Mucosa of rectum (tissue), 2 donors: ENCODE data around the gene SLC30A1.

ENCODE experiments used
- H3K27ac ChIP-seq, 2 donors: one replicate each; pipeline ENCODE4 v1.7.0; 2013; ENCODE audit warnings: inconsistent platforms in 2 of 2, low read depth in 2 of 2, low read length in 2 of 2
- H3K27me3 ChIP-seq, 2 donors: one replicate each; pipeline ENCODE4 v1.7.0; 2013; ENCODE audit warnings: low read length in 2 of 2; ENCODE audit not compliant: control insufficient read depth in 2 of 2, insufficient read depth in 2 of 2
- H3K36me3 ChIP-seq, 2 donors: one replicate each; pipeline ENCODE4 v1.7.0; 2013; ENCODE audit warnings: low read length in 2 of 2; ENCODE audit not compliant: control insufficient read depth in 2 of 2, insufficient read depth in 2 of 2
- H3K4me1 ChIP-seq, 2 donors: one replicate each; pipeline ENCODE4 v1.7.0; 2013; ENCODE audit warnings: low read length in 2 of 2, mild to moderate bottlenecking in 1 of 2; ENCODE audit not compliant: control insufficient read depth in 2 of 2, insufficient read depth in 2 of 2
- H3K4me3 ChIP-seq, 2 donors: one replicate each; pipeline ENCODE4 v1.7.0; 2013; ENCODE audit warnings: low read length in 2 of 2
- H3K9ac ChIP-seq, 2 donors: one replicate each; pipeline ENCODE4 v1.7.0; 2013; ENCODE audit warnings: low read length in 2 of 2, low read depth in 1 of 2, mild to moderate bottlenecking in 1 of 2
- H3K9me3 ChIP-seq, 2 donors: one replicate each; pipeline ENCODE4 v1.7.0; 2013; ENCODE audit warnings: low read length in 2 of 2; ENCODE audit not compliant: control insufficient read depth in 2 of 2
- donor health status: healthy.
- donor health status: Normal muscosa, but diverticular disease.

The SLC30A1 gene

GRCh38 chr1:211534545-211535291, 44.2 kb downstream of the SLC30A1 start:
- Histone ChIP-seq H3K4me3 (no peak overlapping the region), H3K36me3 (no peaks in the 10 kb centered on the region), H3K9ac (no peak overlapping the region), H3K4me1 (no peaks in the 10 kb centered on the region), H3K27me3 (no peaks in the 10 kb centered on the region), H3K27ac (no peak overlapping the region), H3K9me3 (no peaks in the 10 kb centered on the region)

DNA sequence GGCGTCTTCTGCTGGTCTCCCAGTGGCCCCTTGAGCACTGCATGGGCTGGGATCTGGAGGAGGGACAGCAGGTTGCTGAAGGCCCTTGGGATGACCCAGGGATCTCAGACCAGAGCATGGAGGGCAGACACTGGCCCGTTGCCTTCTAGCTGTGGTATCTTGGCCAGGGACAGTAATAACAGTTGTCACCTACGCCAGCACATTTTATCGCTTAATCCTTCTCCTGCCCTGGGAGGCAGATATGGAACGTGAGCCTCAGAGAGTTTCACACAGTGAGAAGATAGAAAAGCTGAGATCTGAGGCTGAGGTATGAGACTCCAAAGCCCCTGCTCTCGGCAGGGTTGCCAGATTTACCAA, 46.9 kb downstream of the SLC30A1 start:
- no peaks in the 10 kb centered on the region for H3K27me3 ChIP-seq
- H3K27ac ChIP-seq: no peak overlapping the region

DNA sequence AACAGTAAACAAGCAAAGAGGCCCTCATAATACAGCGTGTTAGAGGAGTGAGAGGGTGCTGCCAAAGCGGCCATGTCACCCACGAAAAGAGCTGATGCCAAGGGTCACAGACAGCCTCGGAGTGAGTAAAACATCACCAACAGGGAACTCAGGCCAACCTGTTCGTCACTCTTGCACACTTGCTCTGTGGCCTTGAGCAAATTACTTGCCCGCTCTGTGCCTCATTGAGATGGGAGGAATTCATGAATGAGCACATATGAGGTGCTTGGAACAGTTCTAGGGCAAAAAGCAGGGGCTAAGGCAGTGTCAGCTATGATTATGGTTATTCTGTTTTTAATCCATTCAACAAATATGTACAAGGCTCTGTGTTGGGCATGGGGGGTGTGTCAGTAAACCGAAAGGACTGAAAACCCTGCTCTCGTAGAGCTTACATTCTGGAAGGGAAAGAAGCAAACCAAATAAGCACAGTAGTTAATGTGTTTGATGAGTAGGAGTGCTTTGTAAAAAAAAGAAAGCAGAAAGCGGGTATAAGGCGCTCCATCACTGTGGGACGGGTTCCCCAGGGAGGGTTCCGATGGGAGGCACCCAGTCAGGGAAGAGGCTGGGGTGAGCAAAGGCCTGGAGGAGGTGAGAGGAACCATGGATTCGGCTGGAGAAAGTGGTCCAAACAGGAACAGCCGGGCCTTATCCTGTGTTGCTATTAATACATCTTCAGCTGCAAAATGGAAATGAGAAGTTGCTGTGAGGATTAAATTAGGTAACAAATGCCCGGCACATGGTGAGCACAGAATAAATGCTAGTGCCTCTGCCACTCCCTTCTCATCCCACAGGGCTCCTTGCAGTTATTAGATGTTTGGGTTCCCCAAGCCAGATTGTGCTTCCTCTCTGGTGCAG, 47.5 kb downstream of the SLC30A1 start:
- H3K4me3 ChIP-seq: no peak overlapping the region
- no peaks in the 10 kb centered on the region for H3K4me1 ChIP-seq
- H3K27ac ChIP-seq: no peak overlapping the region
- H3K36me3 ChIP-seq: no peaks in the 10 kb centered on the region
- no peak overlapping the region for H3K9ac ChIP-seq
- no peaks in the 10 kb centered on the region for H3K9me3 ChIP-seq
- H3K27me3 ChIP-seq: no peaks in the 10 kb centered on the region

More for the DNA sequence above, 46.9 kb downstream of the SLC30A1 start:
- Histone ChIP-seq H3K4me1 (no peaks in the 10 kb centered on the region), H3K36me3 (no peaks in the 10 kb centered on the region), H3K9me3 (no peaks in the 10 kb centered on the region), H3K9ac (no peak overlapping the region), H3K4me3 (no peak overlapping the region)

DNA sequence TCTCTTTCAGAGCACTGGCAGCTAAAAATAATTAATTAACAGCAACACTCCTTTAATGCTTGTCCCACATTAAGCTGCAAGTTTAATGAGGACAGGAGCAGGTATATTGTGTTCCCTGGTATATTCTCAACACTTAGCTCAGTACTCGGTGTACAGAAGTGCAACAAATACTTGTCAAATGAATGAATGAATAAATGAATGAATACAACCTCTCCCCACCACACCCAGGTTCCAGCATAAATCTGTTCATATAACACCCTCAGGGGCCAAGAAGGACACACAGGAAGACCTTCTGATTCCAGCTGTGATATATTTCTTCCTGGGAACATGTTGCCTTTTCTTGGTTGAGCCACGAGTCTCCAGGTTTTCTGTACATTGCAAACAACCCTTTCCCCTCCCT, 48.9 kb downstream of the SLC30A1 start:
- Histone ChIP-seq H3K36me3 (no peaks in the 10 kb centered on the region), H3K4me1 (no peaks in the 10 kb centered on the region), H3K27me3 (no peaks in the 10 kb centered on the region), H3K9ac (no peak overlapping the region), H3K27ac (no peak overlapping the region), H3K9me3 (no peaks in the 10 kb centered on the region), H3K4me3 (no peak overlapping the region)

DNA sequence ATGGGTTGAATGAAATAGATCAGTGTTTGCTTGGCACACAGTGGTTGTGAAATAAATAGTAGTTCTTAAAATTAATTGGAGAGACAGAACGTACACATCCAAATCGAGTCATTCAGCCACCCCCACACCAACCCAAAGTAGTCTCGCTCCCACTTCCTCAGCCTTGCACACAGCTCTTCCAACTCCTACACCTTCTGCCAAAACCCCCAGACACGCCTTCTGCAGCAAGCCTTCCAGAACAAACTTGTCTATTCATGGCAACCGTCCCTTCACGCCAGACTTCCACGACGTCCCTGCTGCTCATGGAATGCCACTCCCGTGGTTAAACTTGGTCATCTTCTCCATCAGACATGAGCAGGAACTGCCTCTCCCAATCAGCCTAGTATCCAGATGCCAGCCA, 49.5 kb downstream of the SLC30A1 start:
- Histone ChIP-seq H3K9me3 (no peaks in the 10 kb centered on the region), H3K4me1 (no peaks in the 10 kb centered on the region), H3K27me3 (no peaks in the 10 kb centered on the region), H3K4me3 (no peak overlapping the region), H3K9ac (no peak overlapping the region), H3K36me3 (no peaks in the 10 kb centered on the region), H3K27ac (no peak overlapping the region)

- H3K4me1 ChIP-seq: no peaks in the 10 kb centered on the region
- H3K27ac ChIP-seq: no peak overlapping the region
- no peaks in the 10 kb centered on the region for H3K27me3 ChIP-seq
- no peaks in the 10 kb centered on the region for H3K36me3 ChIP-seq
- H3K9ac ChIP-seq: no peak overlapping the region
- H3K4me3 ChIP-seq: no peak overlapping the region
- H3K9me3 ChIP-seq: no peaks in the 10 kb centered on the region
Measured at GRCh38 chr1:211529011-211529410, 50.0 kb downstream of the SLC30A1 start.

DNA sequence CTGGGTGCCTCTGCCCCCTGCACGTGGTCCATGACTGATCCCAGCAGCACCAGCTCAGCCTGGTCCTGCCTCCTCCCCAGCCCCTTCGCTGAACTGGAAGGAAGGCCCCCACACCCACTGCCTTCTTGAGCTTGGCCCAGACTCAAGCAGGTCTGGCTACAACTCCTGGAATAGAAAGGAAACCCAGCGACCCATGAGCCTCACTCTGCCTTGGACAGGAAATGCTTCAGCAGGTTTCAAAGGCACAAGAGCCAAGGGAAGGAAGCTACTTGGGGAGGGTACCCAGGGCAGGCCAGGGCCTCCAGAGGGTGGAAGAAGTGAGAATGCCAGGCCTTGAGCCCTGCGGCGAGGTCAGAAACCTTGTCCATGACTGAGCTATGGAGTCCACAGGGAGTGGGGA, 51.1 kb downstream of the SLC30A1 start:
- no peaks in the 10 kb centered on the region for H3K27me3 ChIP-seq
- no peak overlapping the region for H3K9ac ChIP-seq
- H3K36me3 ChIP-seq: no peaks in the 10 kb centered on the region
- H3K4me1 ChIP-seq: no peaks in the 10 kb centered on the region
- no peaks in the 10 kb centered on the region for H3K9me3 ChIP-seq
- no peak overlapping the region for H3K4me3 ChIP-seq
- no peak overlapping the region for H3K27ac ChIP-seq

GRCh38 chr1:211527006-211527405, 52.0 kb downstream of the SLC30A1 start:
- H3K9me3 ChIP-seq: no peaks in the 10 kb centered on the region
- H3K4me3 ChIP-seq: no peak overlapping the region
- no peaks in the 10 kb centered on the region for H3K4me1 ChIP-seq
- no peak overlapping the region for H3K27ac ChIP-seq
- no peak overlapping the region for H3K9ac ChIP-seq
- H3K36me3 ChIP-seq: no peaks in the 10 kb centered on the region
- H3K27me3 ChIP-seq: no peaks in the 10 kb centered on the region

GRCh38 chr1:211526101-211526500, 52.9 kb downstream of the SLC30A1 start:
- Histone ChIP-seq H3K4me1 (no peaks in the 10 kb centered on the region), H3K4me3 (no peak overlapping the region), H3K27ac (no peak overlapping the region), H3K36me3 (no peaks in the 10 kb centered on the region), H3K27me3 (no peaks in the 10 kb centered on the region), H3K9ac (no peak overlapping the region), H3K9me3 (no peaks in the 10 kb centered on the region)

- Histone ChIP-seq H3K9me3 (no peaks in the 10 kb centered on the region), H3K27me3 (no peaks in the 10 kb centered on the region), H3K4me3 (no peak overlapping the region), H3K4me1 (no peaks in the 10 kb centered on the region), H3K27ac (no peak overlapping the region), H3K36me3 (no peaks in the 10 kb centered on the region), H3K9ac (no peak overlapping the region)
Measured at GRCh38 chr1:211525101-211525676, 53.8 kb downstream of the SLC30A1 start.
